Bronchial epithelial cell (primary cell): ENCODE results near the gene CD55. TPM values are rescaled to one million over a fixed set of nuclear protein-coding genes. Genes with fewer than 3 reads are reported as not detected.
A peak's percentile ranks its signal among the peaks of the same experiment; 100 is the strongest.

Source experiments
- DNase-seq: peaks from one replicate; pipeline ENCODE4 v3.0.0-alpha.2; 2010; ENCODE audit warnings: low read depth
- FAIRE-seq: peaks from 2 replicates; lab custom pipeline; 2011; peaks lifted over from hg19 to GRCh38; lab: Jason Lieb, UNC
- H3K27me3 ChIP-seq: 2 replicates; pipeline ENCODE4 v1.5.1; 2011; ENCODE audit warnings: low read length; ENCODE audit not compliant: control insufficient read depth, insufficient read depth
- H3K36me3 ChIP-seq: 2 replicates; pipeline ENCODE4 v1.5.1; 2011; ENCODE audit warnings: low read length; ENCODE audit not compliant: control insufficient read depth, insufficient read depth
- H3K4me3 ChIP-seq: 2 replicates; pipeline ENCODE4 v1.5.1; 2011; ENCODE audit warnings: mild to moderate bottlenecking, low read depth, low read length, control low read depth
- CTCF ChIP-seq: IDR thresholded peaks from 2 replicates; pipeline ENCODE4 v1.5.1; 2011; ENCODE audit warnings: mild to moderate bottlenecking, moderate library complexity, low read length, control low read depth, inconsistent platforms; ENCODE audit not compliant: insufficient read depth, severe bottlenecking
- total RNA-seq: library from RNA; depleted of rRNA; stranded (reverse); fragments of >200 nt; gene quantifications from 2 replicates; pipeline ENCODE4 v1.2.1, GENCODE V29; 2014

CD55 gene
- 63.4 and 85.3 TPM in 2 replicates for total RNA-seq

GRCh38 chr1:207321079-207321789 lies at the start of gene CD55:
Gene CD55, plus strand, starts transcription at chr1:207321678. Its CDS starts 88 bp downstream, at chr1:207321766.
- peak; percentile 51 for TF ChIP-seq CTCF
- peaks cover 2% of the 10 kb centered on the region for H3K36me3 ChIP-seq
- no peaks in the 10 kb centered on the region for H3K27me3 ChIP-seq
- peak within 1 kb of the TSS; percentile 84 for H3K4me3 ChIP-seq
- DNase-seq (peak; percentile 99), FAIRE-seq (peak; percentile 94)

GRCh38 chr1:207274882-207275281 lies 46.6 kb upstream of the CD55 start:
- no peaks in the 10 kb centered on the region for H3K36me3 ChIP-seq
- no peaks in the 10 kb centered on the region for H3K27me3 ChIP-seq
- FAIRE-seq = no peak
- H3K4me3 ChIP-seq = no peak overlapping the region
- no peak for TF ChIP-seq CTCF
- DNase-seq = no peak

- Histone ChIP-seq H3K27me3 (no peaks in the 10 kb centered on the region), H3K36me3 (no peaks in the 10 kb centered on the region), H3K4me3 (no peak overlapping the region)
- no peak for DNase-seq
- FAIRE-seq = no peak
- TF ChIP-seq CTCF = no peak
These were observed 45.0 kb upstream of the CD55 start for GRCh38 chr1:207276465-207276864.

- FAIRE-seq = no peak
- no peak for TF ChIP-seq CTCF
These were observed 44.2 kb upstream of the CD55 start for GRCh38 chr1:207277241-207277640.

GRCh38 chr1:207279652-207280051 lies 41.8 kb upstream of the CD55 start:
- TF ChIP-seq CTCF = no peak
- Histone ChIP-seq H3K36me3 (no peaks in the 10 kb centered on the region), H3K4me3 (no peak overlapping the region), H3K27me3 (no peaks in the 10 kb centered on the region)
- no peak for FAIRE-seq
- no peak for DNase-seq

More at GRCh38 chr1:207277241-207277640, 44.2 kb upstream of the CD55 start:
- H3K4me3 ChIP-seq = no peak overlapping the region
- H3K27me3 ChIP-seq = no peaks in the 10 kb centered on the region
- no peak for DNase-seq
- H3K36me3 ChIP-seq = no peaks in the 10 kb centered on the region

GRCh38 chr1:207280706-207281105 lies 40.8 kb upstream of the CD55 start:
- DNase-seq (no peak), FAIRE-seq (no peak)
- Histone ChIP-seq H3K36me3 (no peaks in the 10 kb centered on the region), H3K27me3 (no peaks in the 10 kb centered on the region), H3K4me3 (no peak overlapping the region)
- no peak for TF ChIP-seq CTCF
